Astrocyte (in vitro differentiated cells and primary cell): ENCODE measurements around the gene TBL1XR1. TPM values are rescaled to one million over a fixed set of nuclear protein-coding genes. Genes with fewer than 3 reads are reported as not detected.

Experiments used
- DNase-seq: peaks from one replicate; pipeline ENCODE4 v3.0.0-alpha.2; 2010; ENCODE audit warnings: low read depth
- FAIRE-seq: peaks from 2 replicates; lab custom pipeline; 2011; peaks lifted over from hg19 to GRCh38; lab: Jason Lieb, UNC
- H2AFZ ChIP-seq: 2 replicates; pipeline ENCODE4 v1.6.0; 2012; ENCODE audit warnings: low read depth, low read length, inconsistent platforms
- H3K27ac ChIP-seq: 2 replicates; pipeline ENCODE4 v1.5.1; 2011; ENCODE audit warnings: low read depth, low read length, inconsistent platforms
- H3K27me3 ChIP-seq: 2 replicates; pipeline ENCODE4 v1.6.0; 2011; ENCODE audit warnings: low read length, inconsistent platforms; ENCODE audit not compliant: insufficient read depth
- H3K36me3 ChIP-seq: 2 replicates; pipeline ENCODE4 v1.5.1; 2011; ENCODE audit warnings: low read length, inconsistent platforms; ENCODE audit not compliant: insufficient read depth
- H3K4me1 ChIP-seq: 2 replicates; pipeline ENCODE4 v1.5.1; 2011; ENCODE audit warnings: low read length, inconsistent platforms; ENCODE audit not compliant: insufficient read depth
- H3K4me2 ChIP-seq: 2 replicates; pipeline ENCODE4 v1.6.0; 2012; ENCODE audit warnings: low read length, inconsistent platforms
- H3K4me3 ChIP-seq: 2 replicates; pipeline ENCODE4 v1.5.1; 2011; ENCODE audit warnings: low read depth, mild to moderate bottlenecking, low read length, inconsistent platforms; ENCODE audit not compliant: insufficient read depth
- H3K79me2 ChIP-seq: 2 replicates; pipeline ENCODE4 v1.6.0; 2012; ENCODE audit warnings: mild to moderate bottlenecking, low read length, inconsistent platforms; ENCODE audit not compliant: insufficient read depth
- H3K9ac ChIP-seq: 2 replicates; pipeline ENCODE4 v1.6.0; 2012; ENCODE audit warnings: mild to moderate bottlenecking, low read length, inconsistent platforms
- H3K9me3 ChIP-seq: 2 replicates; pipeline ENCODE4 v1.5.1; 2012; ENCODE audit warnings: low read depth, mild to moderate bottlenecking, low read length, inconsistent platforms; ENCODE audit not compliant: insufficient read depth
- H4K20me1 ChIP-seq: 2 replicates; pipeline ENCODE4 v1.6.0; 2012; ENCODE audit warnings: low read length, inconsistent platforms; ENCODE audit not compliant: insufficient read depth
- H3K27ac Mint-ChIP-seq: one replicate; pipeline ENCODE4 v1.8.0; 2021; ENCODE audit warnings: mild to moderate bottlenecking, mixed read lengths; ENCODE audit not compliant: unreplicated experiment
- H3K27me3 Mint-ChIP-seq: one replicate; pipeline ENCODE4 v1.8.0; 2021; ENCODE audit warnings: low read depth, mixed read lengths; ENCODE audit not compliant: unreplicated experiment
- H3K36me3 Mint-ChIP-seq: one replicate; pipeline ENCODE4 v1.8.0; 2021; ENCODE audit warnings: low read depth, mixed read lengths; ENCODE audit not compliant: unreplicated experiment
- H3K4me1 Mint-ChIP-seq: one replicate; pipeline ENCODE4 v1.8.0; 2021; ENCODE audit warnings: low read depth, mixed read lengths; ENCODE audit not compliant: unreplicated experiment
- H3K4me3 Mint-ChIP-seq: one replicate; pipeline ENCODE4 v1.8.0; 2021; ENCODE audit warnings: mild to moderate bottlenecking, moderate library complexity, mixed read lengths; ENCODE audit not compliant: unreplicated experiment
- H3K9me3 Mint-ChIP-seq: one replicate; pipeline ENCODE4 v1.8.0; 2021; ENCODE audit warnings: mild to moderate bottlenecking, mixed read lengths; ENCODE audit not compliant: unreplicated experiment
- CTCF ChIP-seq: IDR thresholded peaks from 2 replicates; pipeline ENCODE4 v1.5.1; 2011; ENCODE audit warnings: low read depth, mild to moderate bottlenecking, inconsistent platforms, low read length, moderate library complexity; ENCODE audit not compliant: insufficient read depth
- EZH2 ChIP-seq: IDR thresholded peaks from 2 replicates; pipeline ENCODE4 v1.6.1; 2012; ENCODE audit warnings: mild to moderate bottlenecking, low read length, inconsistent platforms; ENCODE audit not compliant: insufficient read depth
- total RNA-seq: library from RNA; stranded (reverse); gene quantifications from 2 replicates; pipeline ENCODE4 v1.2.1, GENCODE V29; 2021

The TBL1XR1 gene
- total RNA-seq, 1 donor from 2014 or later: 140 TPM

GRCh38 chr3:177229791-177230190, 32.5 kb upstream of the TBL1XR1 start:
- Mint-ChIP-seq H3K36me3 (peaks cover 2% of the 10 kb centered on the region), H3K9me3 (peaks cover 2% of the 10 kb centered on the region), H3K4me1 (no peaks in the 10 kb centered on the region), H3K27me3 (no peaks in the 10 kb centered on the region), H3K27ac (no peak overlapping the region), H3K4me3 (no peak overlapping the region)
- no peaks in the 10 kb centered on the region for H3K36me3 ChIP-seq
- H3K9ac ChIP-seq: no peak overlapping the region
- no peak overlapping the region for H2AFZ ChIP-seq
- FAIRE-seq (no peak), DNase-seq (no peak)
- H4K20me1 ChIP-seq: no peaks in the 10 kb centered on the region
- H3K4me1 ChIP-seq: no peaks in the 10 kb centered on the region
- H3K4me3 ChIP-seq: no peak overlapping the region
- no peaks in the 10 kb centered on the region for H3K9me3 ChIP-seq
- TF ChIP-seq EZH2 (no peak), CTCF (no peak)
- no peaks in the 10 kb centered on the region for H3K79me2 ChIP-seq
- no peak overlapping the region for H3K27ac ChIP-seq
- no peak overlapping the region for H3K4me2 ChIP-seq
- no peaks in the 10 kb centered on the region for H3K27me3 ChIP-seq

DNA sequence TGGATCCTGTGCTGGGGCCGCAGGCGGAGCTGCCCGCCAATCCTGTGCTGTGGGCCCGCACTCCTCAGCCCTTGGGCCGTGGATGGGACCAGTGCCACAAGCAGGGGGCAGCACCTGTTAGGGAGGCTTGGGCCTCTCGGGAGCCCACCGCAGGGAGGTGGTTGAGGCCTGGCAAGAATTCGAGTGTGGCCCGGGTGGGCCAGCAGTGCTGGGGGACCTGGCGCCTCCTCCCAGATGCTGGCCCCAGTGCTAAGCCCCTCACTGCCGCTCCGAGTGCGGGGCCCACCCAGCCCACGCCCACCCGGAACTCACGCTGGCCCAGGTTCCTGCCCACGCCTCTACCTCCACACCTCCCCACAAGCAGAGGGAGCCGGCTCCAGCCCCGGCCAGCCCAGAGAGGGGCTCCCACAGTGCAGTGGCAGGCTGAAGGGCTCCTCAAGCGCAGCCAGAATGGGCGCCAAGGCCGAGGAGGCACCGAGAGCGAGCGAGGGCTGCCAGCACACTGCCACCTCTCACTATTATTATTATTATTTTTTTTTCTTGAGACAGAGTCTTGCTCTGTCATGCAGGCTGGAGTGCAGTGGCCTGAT, 31.4 kb upstream of the TBL1XR1 start:
- no peak overlapping the region for H3K4me3 ChIP-seq
- DNase-seq (no peak), FAIRE-seq (no peak)
- no peak overlapping the region for H3K4me2 ChIP-seq
- H3K9me3 ChIP-seq: no peaks in the 10 kb centered on the region
- no peak overlapping the region for H3K9ac ChIP-seq
- no peaks in the 10 kb centered on the region for H3K4me1 Mint-ChIP-seq
- H3K27ac Mint-ChIP-seq: no peak overlapping the region
- H3K36me3 ChIP-seq: no peaks in the 10 kb centered on the region
- no peaks in the 10 kb centered on the region for H3K79me2 ChIP-seq
- H4K20me1 ChIP-seq: no peaks in the 10 kb centered on the region
- no peak overlapping the region for H3K27ac ChIP-seq
- no peaks in the 10 kb centered on the region for H3K4me1 ChIP-seq
- no peak for TF ChIP-seq EZH2
- H3K27me3 ChIP-seq: no peaks in the 10 kb centered on the region
- H3K9me3 Mint-ChIP-seq: peaks cover 2% of the 10 kb centered on the region
- no peak overlapping the region for H2AFZ ChIP-seq
- H3K36me3 Mint-ChIP-seq: peaks cover 2% of the 10 kb centered on the region
- no peaks in the 10 kb centered on the region for H3K27me3 Mint-ChIP-seq
- H3K4me3 Mint-ChIP-seq: no peak overlapping the region

DNA sequence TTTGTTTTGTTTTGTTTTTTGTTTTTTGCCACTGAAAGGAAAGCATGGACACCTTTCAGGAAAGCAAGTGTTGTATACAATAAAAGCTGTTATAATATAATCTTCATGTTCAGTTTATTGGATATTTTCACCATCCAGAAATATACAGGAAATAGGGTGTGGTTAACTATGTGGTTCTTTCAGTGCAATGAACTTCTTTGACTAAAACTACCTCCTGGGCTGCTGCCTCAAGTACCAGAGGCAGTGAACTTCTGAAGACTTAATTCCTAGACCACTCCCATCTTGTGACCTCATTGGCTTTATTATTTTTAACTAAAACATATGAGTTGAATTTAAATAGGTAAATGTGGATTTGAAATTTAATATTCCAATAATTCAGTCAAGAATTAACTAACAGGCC, 27.1 kb upstream of the TBL1XR1 start:
- Histone ChIP-seq H2AFZ (no peak overlapping the region), H3K27ac (no peak overlapping the region), H3K9me3 (no peaks in the 10 kb centered on the region), H4K20me1 (no peaks in the 10 kb centered on the region), H3K79me2 (no peaks in the 10 kb centered on the region), H3K27me3 (no peaks in the 10 kb centered on the region), H3K9ac (no peak overlapping the region), H3K36me3 (no peaks in the 10 kb centered on the region), H3K4me2 (no peak overlapping the region), H3K4me1 (no peaks in the 10 kb centered on the region), H3K4me3 (no peak overlapping the region)
- TF ChIP-seq CTCF: no peak
- no peak for TF ChIP-seq EZH2
- no peaks in the 10 kb centered on the region for H3K27me3 Mint-ChIP-seq
- no peak overlapping the region for H3K4me3 Mint-ChIP-seq
- no peak overlapping the region for H3K27ac Mint-ChIP-seq
- peaks cover 4% of the 10 kb centered on the region for H3K4me1 Mint-ChIP-seq
- H3K36me3 Mint-ChIP-seq: peaks cover 2% of the 10 kb centered on the region
- no peak for DNase-seq
- FAIRE-seq: no peak
- H3K9me3 Mint-ChIP-seq: peaks cover 4% of the 10 kb centered on the region
